ENCODE data around the gene TNFAIP8L3.

Gene TNFAIP8L3

DNA sequence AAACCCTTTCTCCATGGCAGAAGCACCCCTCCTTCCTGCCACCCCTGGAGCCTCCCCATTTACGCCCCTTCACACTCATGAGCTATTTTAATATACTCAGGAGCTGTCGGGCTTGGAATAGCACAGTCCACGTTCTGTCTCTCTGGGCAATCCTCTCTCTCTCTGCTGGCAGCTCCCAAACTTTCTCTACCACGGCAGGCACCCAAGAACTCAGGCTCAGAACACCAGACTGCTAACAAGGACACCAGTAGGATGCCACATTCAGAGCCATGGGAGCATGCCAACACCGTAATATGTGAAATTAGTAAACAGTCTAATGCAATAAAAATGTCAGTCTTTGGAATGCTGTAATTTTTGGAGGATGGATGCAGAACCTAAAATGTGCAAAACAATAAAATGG lies 19.3 kb downstream of the TNFAIP8L3 start:
- H3K27me3 ChIP-seq (replicated peaks; ENCODE audit: control insufficient read depth, insufficient read depth, low read length) = no peaks in the 10 kb centered on the region
- no peak for DNase-seq (ENCODE audit: low read depth)
- H3K9ac ChIP-seq (ENCODE audit: low read length) = no peak overlapping the region
- H3K36me3 ChIP-seq (ENCODE audit: control insufficient read depth, insufficient read depth, low read length, severe bottlenecking) = no peaks in the 10 kb centered on the region
- no peak overlapping the region for H3K4me3 ChIP-seq (ENCODE audit: low read length)
- no peaks in the 10 kb centered on the region for H3K9me3 ChIP-seq (ENCODE audit: control insufficient read depth, low read length)
- H3K4me1 ChIP-seq (ENCODE audit: control insufficient read depth, insufficient read depth, low read length) = peaks cover 19% of the 10 kb centered on the region

DNA sequence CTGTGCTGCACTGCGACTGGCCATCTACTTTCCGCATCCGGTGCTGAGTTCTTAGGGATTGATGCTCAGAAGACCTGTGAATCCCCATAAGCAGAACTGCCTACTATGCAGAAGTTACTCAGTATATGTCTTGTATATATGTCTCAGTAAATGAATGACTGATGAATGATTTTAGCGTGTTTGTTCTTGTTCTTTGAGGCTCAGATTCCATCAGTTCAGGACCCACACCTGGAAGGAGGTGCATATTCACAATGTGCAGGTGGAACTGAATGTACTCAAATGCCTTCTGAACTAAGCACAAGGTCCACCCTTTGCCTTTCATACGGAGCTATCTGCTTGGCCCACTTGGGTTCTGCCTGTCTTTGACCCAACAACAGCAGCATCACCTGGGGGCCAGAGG lies 19.8 kb downstream of the TNFAIP8L3 start:
- H3K4me1 ChIP-seq (ENCODE audit: control insufficient read depth, insufficient read depth, low read length) = peaks cover 19% of the 10 kb centered on the region
- no peak overlapping the region for H3K9ac ChIP-seq (ENCODE audit: low read length)
- no peak for DNase-seq (ENCODE audit: low read depth)
- H3K36me3 ChIP-seq (ENCODE audit: control insufficient read depth, insufficient read depth, low read length, severe bottlenecking) = no peaks in the 10 kb centered on the region
- H3K4me3 ChIP-seq (ENCODE audit: low read length) = no peak overlapping the region
- no peaks in the 10 kb centered on the region for H3K9me3 ChIP-seq (ENCODE audit: control insufficient read depth, low read length)
- no peaks in the 10 kb centered on the region for H3K27me3 ChIP-seq (replicated peaks; ENCODE audit: control insufficient read depth, insufficient read depth, low read length)

- Histone ChIP-seq H3K36me3 (ENCODE audit: control insufficient read depth, insufficient read depth, low read length, severe bottlenecking) (no peaks in the 10 kb centered on the region), H3K27me3 (replicated peaks; ENCODE audit: control insufficient read depth, insufficient read depth, low read length) (no peaks in the 10 kb centered on the region), H3K9me3 (ENCODE audit: control insufficient read depth, low read length) (no peaks in the 10 kb centered on the region), H3K4me1 (ENCODE audit: control insufficient read depth, insufficient read depth, low read length) (peaks cover 21% of the 10 kb centered on the region), H3K9ac (ENCODE audit: low read length) (no peak overlapping the region), H3K4me3 (ENCODE audit: low read length) (no peak overlapping the region)
- no peak for DNase-seq (ENCODE audit: low read depth)
Measured at GRCh38 chr15:51071578-51071977, 23.1 kb downstream of the TNFAIP8L3 start.

- peaks cover 13% of the 10 kb centered on the region for H3K4me1 ChIP-seq (ENCODE audit: control insufficient read depth, insufficient read depth, low read length)
- no peak overlapping the region for H3K4me3 ChIP-seq (ENCODE audit: low read length)
- no peak overlapping the region for H3K9ac ChIP-seq (ENCODE audit: low read length)
- no peak for DNase-seq (ENCODE audit: low read depth)
- H3K27me3 ChIP-seq (replicated peaks; ENCODE audit: control insufficient read depth, insufficient read depth, low read length) = no peaks in the 10 kb centered on the region
- H3K9me3 ChIP-seq (ENCODE audit: control insufficient read depth, low read length) = no peaks in the 10 kb centered on the region
- H3K36me3 ChIP-seq (ENCODE audit: control insufficient read depth, insufficient read depth, low read length, severe bottlenecking) = no peaks in the 10 kb centered on the region
Measured at GRCh38 chr15:51069983-51070382, 24.7 kb downstream of the TNFAIP8L3 start.

DNA sequence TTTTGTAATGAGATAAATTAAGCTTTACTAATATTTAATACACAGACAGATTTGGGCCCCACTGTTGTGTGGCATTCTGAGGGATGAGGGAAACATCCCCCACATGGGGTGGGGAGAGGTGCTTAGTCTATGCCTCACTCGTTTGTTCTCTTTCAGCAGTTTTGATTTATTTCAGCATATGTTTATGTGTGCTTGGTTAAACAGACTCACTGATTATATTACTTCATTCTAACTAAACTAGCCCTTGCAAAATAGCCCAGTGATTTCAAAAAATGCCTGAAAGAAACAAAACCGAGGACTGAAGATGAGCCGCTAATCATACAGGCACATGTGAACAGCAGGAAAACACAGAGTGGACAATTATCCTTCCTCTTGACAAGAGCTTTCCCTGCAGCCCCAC lies 27.2 kb downstream of the TNFAIP8L3 start:
- no peaks in the 10 kb centered on the region for H3K27me3 ChIP-seq (replicated peaks; ENCODE audit: control insufficient read depth, insufficient read depth, low read length)
- no peak overlapping the region for H3K9ac ChIP-seq (ENCODE audit: low read length)
- peaks cover 7% of the 10 kb centered on the region for H3K4me1 ChIP-seq (ENCODE audit: control insufficient read depth, insufficient read depth, low read length)
- no peak for DNase-seq (ENCODE audit: low read depth)
- no peaks in the 10 kb centered on the region for H3K36me3 ChIP-seq (ENCODE audit: control insufficient read depth, insufficient read depth, low read length, severe bottlenecking)
- H3K9me3 ChIP-seq (ENCODE audit: control insufficient read depth, low read length) = no peaks in the 10 kb centered on the region
- H3K4me3 ChIP-seq (ENCODE audit: low read length) = no peak overlapping the region

DNA sequence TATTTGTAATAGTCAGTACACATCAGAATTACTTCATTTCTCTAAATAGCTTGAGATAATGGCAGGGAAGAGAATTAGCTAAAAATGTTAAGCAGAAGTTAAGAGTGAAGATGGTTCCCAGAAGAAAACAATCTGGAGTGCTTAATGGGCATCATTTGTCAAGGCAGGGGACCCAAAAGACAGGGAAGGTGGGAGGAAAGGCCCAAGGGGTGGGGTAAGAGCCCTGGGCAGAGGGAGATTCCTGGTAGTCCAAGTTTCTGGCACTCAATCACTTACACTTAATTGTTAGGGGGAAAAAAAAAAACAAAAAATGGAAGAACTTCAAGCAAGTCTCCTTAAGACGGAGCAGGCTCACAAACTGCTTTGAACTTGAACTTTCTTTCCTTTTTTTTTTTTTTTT lies 28.9 kb downstream of the TNFAIP8L3 start:
- no peaks in the 10 kb centered on the region for H3K36me3 ChIP-seq (ENCODE audit: control insufficient read depth, insufficient read depth, low read length, severe bottlenecking)
- H3K27me3 ChIP-seq (replicated peaks; ENCODE audit: control insufficient read depth, insufficient read depth, low read length) = no peaks in the 10 kb centered on the region
- H3K4me3 ChIP-seq (ENCODE audit: low read length) = no peak overlapping the region
- peaks cover 7% of the 10 kb centered on the region for H3K4me1 ChIP-seq (ENCODE audit: control insufficient read depth, insufficient read depth, low read length)
- no peaks in the 10 kb centered on the region for H3K9me3 ChIP-seq (ENCODE audit: control insufficient read depth, low read length)
- no peak overlapping the region for H3K9ac ChIP-seq (ENCODE audit: low read length)
- no peak for DNase-seq (ENCODE audit: low read depth)

DNA sequence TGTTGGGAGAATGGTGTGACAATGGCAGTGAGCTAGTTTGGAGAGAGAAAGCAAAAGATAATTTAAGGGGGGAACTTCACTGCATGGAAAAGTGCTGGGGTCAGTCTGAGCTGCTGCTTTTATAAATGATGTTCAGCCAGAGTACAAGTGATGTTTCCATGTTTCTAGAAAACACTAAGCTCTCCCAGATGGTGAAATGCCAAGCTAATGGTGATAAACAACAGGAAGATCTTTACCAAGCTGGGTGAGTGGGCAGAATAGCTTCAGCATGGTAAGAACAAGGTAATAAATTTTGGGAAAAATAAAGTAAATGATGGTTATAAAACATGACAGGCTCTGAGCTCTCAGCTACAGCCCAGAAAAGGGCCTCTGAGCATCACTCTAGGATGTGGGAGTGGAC lies 29.4 kb downstream of the TNFAIP8L3 start:
- Histone ChIP-seq H3K27me3 (replicated peaks; ENCODE audit: control insufficient read depth, insufficient read depth, low read length) (no peaks in the 10 kb centered on the region), H3K9ac (ENCODE audit: low read length) (no peak overlapping the region), H3K4me1 (ENCODE audit: control insufficient read depth, insufficient read depth, low read length) (peaks cover 7% of the 10 kb centered on the region), H3K4me3 (ENCODE audit: low read length) (no peak overlapping the region), H3K9me3 (ENCODE audit: control insufficient read depth, low read length) (no peaks in the 10 kb centered on the region), H3K36me3 (ENCODE audit: control insufficient read depth, insufficient read depth, low read length, severe bottlenecking) (no peaks in the 10 kb centered on the region)
- no peak for DNase-seq (ENCODE audit: low read depth)

GRCh38 chr15:51062736-51063135 lies 32.0 kb downstream of the TNFAIP8L3 start:
- Histone ChIP-seq H3K36me3 (ENCODE audit: control insufficient read depth, insufficient read depth, low read length, severe bottlenecking) (peaks cover 4% of the 10 kb centered on the region), H3K27me3 (replicated peaks; ENCODE audit: control insufficient read depth, insufficient read depth, low read length) (no peaks in the 10 kb centered on the region), H3K9me3 (ENCODE audit: control insufficient read depth, low read length) (no peaks in the 10 kb centered on the region), H3K4me3 (ENCODE audit: low read length) (no peak overlapping the region), H3K9ac (ENCODE audit: low read length) (no peak overlapping the region), H3K4me1 (ENCODE audit: control insufficient read depth, insufficient read depth, low read length) (peaks cover 7% of the 10 kb centered on the region)
- DNase-seq (ENCODE audit: low read depth) = no peak

- DNase-seq (ENCODE audit: low read depth) = no peak
- no peak overlapping the region for H3K4me3 ChIP-seq (ENCODE audit: low read length)
- peaks cover 21% of the 10 kb centered on the region for H3K36me3 ChIP-seq (ENCODE audit: control insufficient read depth, insufficient read depth, low read length, severe bottlenecking)
- H3K9me3 ChIP-seq (ENCODE audit: control insufficient read depth, low read length) = no peaks in the 10 kb centered on the region
- H3K9ac ChIP-seq (ENCODE audit: low read length) = no peak overlapping the region
- H3K4me1 ChIP-seq (ENCODE audit: control insufficient read depth, insufficient read depth, low read length) = no peaks in the 10 kb centered on the region
- no peaks in the 10 kb centered on the region for H3K27me3 ChIP-seq (replicated peaks; ENCODE audit: control insufficient read depth, insufficient read depth, low read length)
Measured at GRCh38 chr15:51060030-51060673, 34.6 kb downstream of the TNFAIP8L3 start.

- peaks cover 11% of the 10 kb centered on the region for H3K4me1 ChIP-seq (ENCODE audit: control insufficient read depth, insufficient read depth, low read length)
- H3K4me3 ChIP-seq (ENCODE audit: low read length) = no peak overlapping the region
- H3K9ac ChIP-seq (ENCODE audit: low read length) = no peak overlapping the region
- H3K9me3 ChIP-seq (ENCODE audit: control insufficient read depth, low read length) = no peaks in the 10 kb centered on the region
- no peaks in the 10 kb centered on the region for H3K27me3 ChIP-seq (replicated peaks; ENCODE audit: control insufficient read depth, insufficient read depth, low read length)
- peaks cover 21% of the 10 kb centered on the region for H3K36me3 ChIP-seq (ENCODE audit: control insufficient read depth, insufficient read depth, low read length, severe bottlenecking)
- DNase-seq (ENCODE audit: low read depth) = no peak
Measured at GRCh38 chr15:51054535-51054934, 40.2 kb downstream of the TNFAIP8L3 start.

DNA sequence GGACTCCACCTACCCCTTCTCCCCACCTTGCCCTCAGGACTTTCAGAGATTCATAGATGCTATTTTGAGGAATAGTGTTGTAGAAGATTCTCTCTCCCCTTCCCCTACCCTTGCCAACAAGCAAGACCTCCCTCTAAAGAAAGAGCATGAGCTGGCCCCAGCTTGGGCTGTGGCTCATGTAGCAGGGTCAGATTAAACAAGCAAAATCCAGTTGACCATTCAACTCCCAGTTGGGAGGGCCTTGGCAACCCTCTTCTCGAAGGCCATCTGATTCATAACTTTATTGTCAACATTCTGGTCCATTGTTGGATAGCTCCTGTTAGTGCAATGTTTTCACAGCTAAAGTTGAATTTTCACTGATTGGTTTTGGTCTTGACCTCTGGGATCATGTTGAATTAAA lies 41.1 kb downstream of the TNFAIP8L3 start:
- H3K4me3 ChIP-seq (ENCODE audit: low read length) = no peak overlapping the region
- no peak for DNase-seq (ENCODE audit: low read depth)
- H3K36me3 ChIP-seq (ENCODE audit: control insufficient read depth, insufficient read depth, low read length, severe bottlenecking) = peaks cover 21% of the 10 kb centered on the region
- no peaks in the 10 kb centered on the region for H3K27me3 ChIP-seq (replicated peaks; ENCODE audit: control insufficient read depth, insufficient read depth, low read length)
- peaks cover 11% of the 10 kb centered on the region for H3K4me1 ChIP-seq (ENCODE audit: control insufficient read depth, insufficient read depth, low read length)
- H3K9ac ChIP-seq (ENCODE audit: low read length) = no peak overlapping the region
- no peaks in the 10 kb centered on the region for H3K9me3 ChIP-seq (ENCODE audit: control insufficient read depth, low read length)

GRCh38 chr15:51051776-51052175 lies 42.9 kb downstream of the TNFAIP8L3 start:
- DNase-seq (ENCODE audit: low read depth) = no peak
- H3K9ac ChIP-seq (ENCODE audit: low read length) = no peak overlapping the region
- H3K4me3 ChIP-seq (ENCODE audit: low read length) = no peak overlapping the region
- peaks cover 10% of the 10 kb centered on the region for H3K36me3 ChIP-seq (ENCODE audit: control insufficient read depth, insufficient read depth, low read length, severe bottlenecking)
- no peaks in the 10 kb centered on the region for H3K9me3 ChIP-seq (ENCODE audit: control insufficient read depth, low read length)
- no peaks in the 10 kb centered on the region for H3K27me3 ChIP-seq (replicated peaks; ENCODE audit: control insufficient read depth, insufficient read depth, low read length)
- H3K4me1 ChIP-seq (ENCODE audit: control insufficient read depth, insufficient read depth, low read length) = peaks cover 17% of the 10 kb centered on the region
